ENCODE data around the gene NDUFA3.
A peak's percentile ranks its signal among the peaks of the same experiment; 100 is the strongest.

The NDUFA3 gene

GRCh38 chr19:54108496-54108895 is 5.8 kb downstream of the NDUFA3 start:
- DNase-seq (ENCODE audit: low read depth in 2 of 2) = no peak
- no peak overlapping the region for H3K4me3 ChIP-seq (replicated peaks in 1 of 2; ENCODE audit: low read depth in 2 of 2, low read length in 2 of 2)
- TF ChIP-seq, protein P1, sequence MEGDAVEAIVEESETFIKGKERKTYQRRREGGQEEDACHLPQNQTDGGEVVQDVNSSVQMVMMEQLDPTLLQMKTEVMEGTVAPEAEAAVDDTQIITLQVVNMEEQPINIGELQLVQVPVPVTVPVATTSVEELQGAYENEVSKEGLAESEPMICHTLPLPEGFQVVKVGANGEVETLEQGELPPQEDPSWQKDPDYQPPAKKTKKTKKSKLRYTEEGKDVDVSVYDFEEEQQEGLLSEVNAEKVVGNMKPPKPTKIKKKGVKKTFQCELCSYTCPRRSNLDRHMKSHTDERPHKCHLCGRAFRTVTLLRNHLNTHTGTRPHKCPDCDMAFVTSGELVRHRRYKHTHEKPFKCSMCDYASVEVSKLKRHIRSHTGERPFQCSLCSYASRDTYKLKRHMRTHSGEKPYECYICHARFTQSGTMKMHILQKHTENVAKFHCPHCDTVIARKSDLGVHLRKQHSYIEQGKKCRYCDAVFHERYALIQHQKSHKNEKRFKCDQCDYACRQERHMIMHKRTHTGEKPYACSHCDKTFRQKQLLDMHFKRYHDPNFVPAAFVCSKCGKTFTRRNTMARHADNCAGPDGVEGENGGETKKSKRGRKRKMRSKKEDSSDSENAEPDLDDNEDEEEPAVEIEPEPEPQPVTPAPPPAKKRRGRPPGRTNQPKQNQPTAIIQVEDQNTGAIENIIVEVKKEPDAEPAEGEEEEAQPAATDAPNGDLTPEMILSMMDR (IDR thresholded peaks at IDR 0.05; ENCODE audit: low read depth, low read length) = no peak

GRCh38 chr19:54109651-54110050 is 7.0 kb downstream of the NDUFA3 start:
- TF ChIP-seq, protein P1 (IDR thresholded peaks at IDR 0.05; ENCODE audit: low read depth, low read length) = no peak
- H3K4me3 ChIP-seq (replicated peaks in 1 of 2; ENCODE audit: low read depth in 2 of 2, low read length in 2 of 2) = no peak overlapping the region
- no peak for DNase-seq (ENCODE audit: low read depth in 2 of 2)

DNA sequence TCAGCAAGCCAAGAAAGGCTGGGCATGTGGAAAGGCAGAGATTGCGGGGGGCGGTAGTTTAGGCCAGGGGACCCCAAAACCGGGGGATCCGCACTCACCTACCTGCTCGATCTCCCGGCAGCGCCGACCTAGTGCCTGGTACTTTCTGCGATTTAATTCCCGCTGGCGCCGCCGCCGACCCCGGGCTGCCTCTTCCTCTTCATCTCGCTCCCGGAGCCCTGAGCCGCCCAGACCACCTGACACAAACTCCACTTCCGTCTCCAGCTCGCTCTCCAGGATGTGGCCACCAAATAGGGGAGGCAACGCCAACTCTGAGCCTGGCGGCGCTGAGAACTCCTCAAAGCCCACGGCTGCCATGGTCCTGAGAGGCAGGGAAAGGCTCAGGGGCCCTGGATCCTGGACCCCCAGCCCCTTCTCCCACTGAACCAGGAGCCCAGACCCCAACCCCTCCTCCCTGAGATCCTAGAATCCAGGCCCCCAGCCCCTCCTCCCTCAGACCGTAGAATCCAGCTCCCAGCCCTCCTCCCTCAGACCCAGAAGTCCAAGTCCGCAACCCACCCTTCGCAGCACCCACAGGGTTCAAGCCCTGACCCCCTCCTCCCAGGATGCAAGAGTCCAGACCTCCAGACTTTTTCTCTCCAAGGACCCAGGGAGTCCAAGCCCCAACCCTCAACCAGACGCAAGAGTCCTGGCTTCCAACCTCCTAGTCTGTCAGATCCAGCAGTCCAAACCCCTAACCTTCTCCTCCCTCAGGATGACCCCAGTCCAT is 11.9 kb downstream of the NDUFA3 start:
- TF ChIP-seq, protein P1 (IDR thresholded peaks at IDR 0.05; ENCODE audit: low read depth, low read length) = no peak
- H3K4me3 ChIP-seq (replicated peaks in 1 of 2; ENCODE audit: low read depth in 2 of 2, low read length in 2 of 2) = peak overlapping the region; percentile 80 to 86
- peak; percentile 35 to 51 for DNase-seq (ENCODE audit: low read depth in 2 of 2)

GRCh38 chr19:54115109-54116063 is 12.7 kb downstream of the NDUFA3 start, which contains the start of the genes PRPF31 and TFPT:
Gene PRPF31, plus strand, starts transcription at chr19:54115754. Its CDS starts 2,525 bp downstream, at chr19:54118279.
Gene TFPT, minus strand, starts transcription at chr19:54115657. Its CDS starts 388 bp downstream, at chr19:54115269.
- TF ChIP-seq, protein P1 (IDR thresholded peaks at IDR 0.05; ENCODE audit: low read depth, low read length) = no peak
- DNase-seq (ENCODE audit: low read depth in 2 of 2) = peak; percentile 98 to 99
- peak within 1 kb of the TSS; percentile 80 to 86 for H3K4me3 ChIP-seq (replicated peaks in 1 of 2; ENCODE audit: low read depth in 2 of 2, low read length in 2 of 2)

- TF ChIP-seq, protein P1 (IDR thresholded peaks at IDR 0.05; ENCODE audit: low read depth, low read length) = no peak
- no peak overlapping the region for H3K4me3 ChIP-seq (replicated peaks in 1 of 2; ENCODE audit: low read depth in 2 of 2, low read length in 2 of 2)
- no peak for DNase-seq (ENCODE audit: low read depth in 2 of 2)
Observed at GRCh38 chr19:54121259-54121658, 18.6 kb downstream of the NDUFA3 start.

DNA sequence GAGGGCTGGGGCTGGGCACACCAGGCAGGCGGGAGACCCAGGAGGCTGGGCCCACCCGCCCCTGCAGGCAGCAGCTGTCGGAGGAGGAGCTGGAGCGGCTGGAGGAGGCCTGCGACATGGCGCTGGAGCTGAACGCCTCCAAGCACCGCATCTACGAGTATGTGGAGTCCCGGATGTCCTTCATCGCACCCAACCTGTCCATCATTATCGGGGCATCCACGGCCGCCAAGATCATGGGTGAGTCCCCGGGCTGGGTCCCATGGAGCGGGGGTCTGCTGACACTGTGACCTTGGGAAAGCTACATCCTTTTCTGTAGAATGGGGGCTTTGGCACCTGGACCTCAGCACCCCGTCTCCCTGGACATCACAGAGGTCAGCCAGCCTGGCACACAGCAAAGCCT is 21.0 kb downstream of the NDUFA3 start:
- no peak for DNase-seq (ENCODE audit: low read depth in 2 of 2)
- TF ChIP-seq, protein P1 (IDR thresholded peaks at IDR 0.05; ENCODE audit: low read depth, low read length) = no peak
- H3K4me3 ChIP-seq (replicated peaks in 1 of 2; ENCODE audit: low read depth in 2 of 2, low read length in 2 of 2) = no peak overlapping the region

All from cardiac fibroblast (primary cell).